HG03432 (cell line): ENCODE data around the gene ABCA10.

Experiments used
- ATAC-seq: cut with Tn5 transposase; IDR thresholded peaks from one replicate; pipeline ENCODE4 v1.9.1; 2021; ENCODE audit warnings: mild to moderate bottlenecking, moderate library complexity; ENCODE audit not compliant: unreplicated experiment

The ABCA10 gene

GRCh38 chr17:69103557-69104233, 124.9 kb downstream of the ABCA10 start:
- no peak for ATAC-seq

GRCh38 chr17:69098625-69099024, 130.0 kb downstream of the ABCA10 start:
- no peak for ATAC-seq
